Measurements from ENCODE around the gene XPR1.

Gene XPR1

DNA sequence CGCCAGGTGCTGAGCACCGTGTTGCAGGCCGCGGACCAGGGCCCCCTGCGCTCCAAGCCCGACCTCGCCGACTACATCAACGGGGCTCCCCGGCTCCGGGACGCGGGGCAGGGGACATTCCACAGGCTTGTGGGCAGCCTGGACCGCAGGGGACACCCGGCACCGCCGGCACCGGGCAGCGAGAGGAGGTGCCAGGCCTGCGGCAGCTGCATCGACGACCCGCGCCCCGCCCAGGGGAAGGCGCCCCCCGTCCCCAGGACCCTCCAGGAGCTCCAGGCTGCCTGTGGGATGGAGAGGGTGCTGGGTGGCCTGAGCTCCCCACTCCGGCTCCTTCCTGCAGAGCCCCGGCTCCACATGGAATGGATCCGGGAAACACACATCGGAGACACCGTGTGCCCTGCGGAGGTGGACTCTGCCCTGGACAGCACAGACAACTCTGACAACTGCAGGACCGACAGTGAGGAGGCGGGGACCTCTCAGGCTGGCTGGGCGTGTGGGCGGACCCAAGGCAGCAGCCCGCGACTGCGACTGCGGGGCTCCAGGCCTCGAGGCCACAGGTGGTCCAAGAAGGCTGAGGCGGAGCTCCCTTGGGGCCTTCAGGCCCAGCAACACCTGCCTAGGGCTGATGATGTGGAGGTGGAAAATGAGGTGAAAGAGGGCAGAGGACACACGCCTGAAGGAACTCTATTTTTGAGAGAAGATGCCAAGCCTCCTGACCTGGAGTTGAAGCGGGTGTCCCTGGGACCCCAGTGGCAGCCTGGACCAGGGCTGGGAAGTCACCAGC is 303.7 kb downstream of the XPR1 start:
- no peak overlapping the region for H3K4me3 ChIP-seq (ENCODE audit: low read depth, low read length)
- TF ChIP-seq MYC (IDR thresholded peaks at IDR 0.05; ENCODE audit: low read depth, low read length) = no peak
- TF ChIP-seq, protein P1, sequence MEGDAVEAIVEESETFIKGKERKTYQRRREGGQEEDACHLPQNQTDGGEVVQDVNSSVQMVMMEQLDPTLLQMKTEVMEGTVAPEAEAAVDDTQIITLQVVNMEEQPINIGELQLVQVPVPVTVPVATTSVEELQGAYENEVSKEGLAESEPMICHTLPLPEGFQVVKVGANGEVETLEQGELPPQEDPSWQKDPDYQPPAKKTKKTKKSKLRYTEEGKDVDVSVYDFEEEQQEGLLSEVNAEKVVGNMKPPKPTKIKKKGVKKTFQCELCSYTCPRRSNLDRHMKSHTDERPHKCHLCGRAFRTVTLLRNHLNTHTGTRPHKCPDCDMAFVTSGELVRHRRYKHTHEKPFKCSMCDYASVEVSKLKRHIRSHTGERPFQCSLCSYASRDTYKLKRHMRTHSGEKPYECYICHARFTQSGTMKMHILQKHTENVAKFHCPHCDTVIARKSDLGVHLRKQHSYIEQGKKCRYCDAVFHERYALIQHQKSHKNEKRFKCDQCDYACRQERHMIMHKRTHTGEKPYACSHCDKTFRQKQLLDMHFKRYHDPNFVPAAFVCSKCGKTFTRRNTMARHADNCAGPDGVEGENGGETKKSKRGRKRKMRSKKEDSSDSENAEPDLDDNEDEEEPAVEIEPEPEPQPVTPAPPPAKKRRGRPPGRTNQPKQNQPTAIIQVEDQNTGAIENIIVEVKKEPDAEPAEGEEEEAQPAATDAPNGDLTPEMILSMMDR (IDR thresholded peaks at IDR 0.05; ENCODE audit: low read depth, low read length) = no peak
- no peak for TF ChIP-seq POLR2A (IDR thresholded peaks at IDR 0.05; ENCODE audit: extremely low read depth, insufficient read length)
- TF ChIP-seq, protein P2, sequence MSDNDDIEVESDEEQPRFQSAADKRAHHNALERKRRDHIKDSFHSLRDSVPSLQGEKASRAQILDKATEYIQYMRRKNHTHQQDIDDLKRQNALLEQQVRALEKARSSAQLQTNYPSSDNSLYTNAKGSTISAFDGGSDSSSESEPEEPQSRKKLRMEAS (IDR thresholded peaks at IDR 0.05; ENCODE audit: low read depth, low read length) = no peak
- no peak for DNase-seq (ENCODE audit: low read depth)

DNA sequence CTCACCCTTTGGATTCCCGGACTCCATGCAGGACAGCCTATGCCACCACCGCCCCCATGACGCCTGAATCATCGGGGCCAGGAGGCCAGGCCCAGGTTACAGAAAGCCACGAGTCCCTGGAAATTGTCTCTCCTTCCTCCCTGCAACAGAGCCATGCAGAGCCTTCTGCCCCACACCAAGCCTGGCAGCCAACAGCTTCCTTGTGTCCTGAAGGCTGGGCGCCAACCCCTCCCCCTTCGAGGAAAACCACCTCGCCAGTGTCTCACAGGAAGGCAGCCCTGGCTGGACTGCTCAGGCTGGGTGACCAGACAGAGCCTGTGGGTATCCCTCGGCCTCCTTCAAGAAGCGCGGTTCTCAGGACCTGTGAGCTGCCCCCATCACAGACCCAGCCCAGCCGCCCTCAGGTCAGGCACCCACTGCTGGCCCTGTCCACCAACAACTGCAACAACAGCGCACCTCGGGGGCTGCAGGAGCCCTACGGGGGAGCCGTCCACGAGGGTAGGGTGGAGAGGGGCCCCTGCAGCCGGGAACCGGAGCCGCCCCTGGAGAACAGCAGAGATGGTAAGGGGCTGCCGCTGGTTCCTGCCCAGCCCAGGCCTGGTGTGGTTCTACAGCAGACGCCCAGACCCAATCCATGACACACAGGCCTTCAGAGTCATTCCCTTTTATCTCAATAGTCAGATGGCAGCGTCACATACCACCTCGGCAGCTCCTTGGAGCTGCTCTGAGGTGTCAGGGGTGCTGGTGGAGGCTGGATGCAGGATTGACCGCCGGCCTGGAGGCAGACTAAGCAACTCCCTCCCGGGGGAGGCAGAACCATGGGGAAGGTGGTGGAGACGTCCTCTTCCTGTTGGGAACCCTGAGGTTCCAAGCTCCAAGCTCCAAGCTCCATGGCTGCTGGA is 304.5 kb downstream of the XPR1 start:
- H3K4me3 ChIP-seq (ENCODE audit: low read depth, low read length) = no peak overlapping the region
- TF ChIP-seq, protein P1 (IDR thresholded peaks at IDR 0.05; ENCODE audit: low read depth, low read length) = no peak
- TF ChIP-seq POLR2A (IDR thresholded peaks at IDR 0.05; ENCODE audit: extremely low read depth, insufficient read length) = no peak
- TF ChIP-seq, protein P2 (IDR thresholded peaks at IDR 0.05; ENCODE audit: low read depth, low read length) = no peak
- TF ChIP-seq MYC (IDR thresholded peaks at IDR 0.05; ENCODE audit: low read depth, low read length) = no peak
- DNase-seq (ENCODE audit: low read depth) = no peak

DNA sequence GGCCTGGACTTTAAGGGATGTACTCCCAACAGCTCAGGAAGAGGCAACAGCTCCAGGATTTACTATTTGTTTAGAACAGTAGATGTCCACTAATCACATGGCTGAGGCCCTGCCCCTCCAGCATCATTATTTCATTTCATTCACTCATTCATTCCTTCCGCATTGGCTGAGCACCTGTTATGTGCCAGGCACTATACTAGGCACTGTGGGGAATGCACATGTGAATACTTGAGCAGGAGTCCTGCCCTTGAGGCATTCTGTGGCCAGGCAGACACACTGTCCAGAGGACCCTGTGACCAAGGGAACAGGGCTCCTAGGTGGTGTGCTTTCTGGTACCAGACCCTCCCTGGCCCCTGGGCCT is 305.2 kb downstream of the XPR1 start:
- TF ChIP-seq, protein P1 (IDR thresholded peaks at IDR 0.05; ENCODE audit: low read depth, low read length) = no peak
- no peak for TF ChIP-seq POLR2A (IDR thresholded peaks at IDR 0.05; ENCODE audit: extremely low read depth, insufficient read length)
- TF ChIP-seq MYC (IDR thresholded peaks at IDR 0.05; ENCODE audit: low read depth, low read length) = no peak
- TF ChIP-seq, protein P2 (IDR thresholded peaks at IDR 0.05; ENCODE audit: low read depth, low read length) = no peak
- H3K4me3 ChIP-seq (ENCODE audit: low read depth, low read length) = no peak overlapping the region
- DNase-seq (ENCODE audit: low read depth) = no peak

DNA sequence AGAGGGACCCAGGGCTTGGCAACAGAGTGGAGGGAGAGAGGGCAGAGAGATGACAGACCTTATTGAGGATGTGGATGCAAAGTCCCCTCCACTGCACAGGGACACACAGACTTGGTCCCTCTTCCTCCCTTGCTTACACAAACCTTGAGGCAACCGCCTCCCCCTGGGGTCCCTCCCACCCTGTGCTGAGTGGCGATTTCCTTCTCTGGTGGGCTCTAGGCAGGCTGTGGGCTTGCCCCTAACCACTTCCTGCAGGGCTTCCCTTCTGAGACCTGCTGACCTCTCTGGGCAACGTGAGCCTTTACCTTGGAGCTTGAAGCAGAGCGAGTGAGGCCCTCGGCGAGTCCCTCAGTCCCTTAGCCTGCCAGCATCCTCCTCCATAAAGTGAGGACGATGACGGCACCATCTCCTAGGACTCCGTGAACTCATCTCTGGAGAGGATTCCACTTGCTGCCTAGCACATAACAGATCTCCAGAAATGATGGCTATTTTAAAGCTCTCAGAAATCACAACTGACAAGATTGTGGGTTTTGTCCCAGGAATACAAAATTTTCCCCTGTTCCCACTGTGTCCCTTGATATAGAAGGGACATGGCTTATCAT is 305.9 kb downstream of the XPR1 start:
- no peak overlapping the region for H3K4me3 ChIP-seq (ENCODE audit: low read depth, low read length)
- TF ChIP-seq POLR2A (IDR thresholded peaks at IDR 0.05; ENCODE audit: extremely low read depth, insufficient read length) = no peak
- TF ChIP-seq, protein P2 (IDR thresholded peaks at IDR 0.05; ENCODE audit: low read depth, low read length) = no peak
- TF ChIP-seq MYC (IDR thresholded peaks at IDR 0.05; ENCODE audit: low read depth, low read length) = no peak
- TF ChIP-seq, protein P1 (IDR thresholded peaks at IDR 0.05; ENCODE audit: low read depth, low read length) = no peak
- no peak for DNase-seq (ENCODE audit: low read depth)

DNA sequence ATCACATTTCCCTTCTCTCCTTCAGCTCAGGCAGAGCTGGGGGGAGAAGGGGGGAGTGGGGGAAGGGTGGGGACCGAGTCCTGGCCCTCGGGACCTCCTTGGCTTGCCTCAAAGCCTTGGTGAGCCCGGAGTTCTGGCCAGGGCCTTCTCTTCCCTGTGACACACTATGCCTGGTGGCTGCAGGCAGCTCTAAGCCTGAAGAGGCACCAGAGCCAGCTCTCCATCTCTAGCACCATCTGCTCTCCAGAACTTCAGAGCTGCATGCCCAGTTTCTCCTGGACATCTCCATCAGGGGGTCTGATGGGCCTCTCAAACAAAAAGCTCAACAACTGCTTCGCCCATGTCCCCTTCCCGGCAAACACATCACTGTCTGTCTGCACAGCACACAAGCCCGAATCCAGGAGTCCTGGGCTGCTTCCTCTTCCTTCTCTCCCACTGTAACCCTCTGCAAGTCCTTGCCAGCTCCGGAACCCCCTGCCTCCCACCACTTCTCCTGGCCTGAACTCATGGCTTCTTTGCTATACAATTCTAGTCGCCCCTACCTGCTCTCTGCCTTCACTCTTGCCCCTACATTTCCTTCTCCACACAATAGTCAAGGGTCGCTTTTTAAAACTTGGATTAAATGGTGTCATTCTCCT is 307.4 kb downstream of the XPR1 start:
- no peak overlapping the region for H3K4me3 ChIP-seq (ENCODE audit: low read depth, low read length)
- TF ChIP-seq MYC (IDR thresholded peaks at IDR 0.05; ENCODE audit: low read depth, low read length) = no peak
- TF ChIP-seq POLR2A (IDR thresholded peaks at IDR 0.05; ENCODE audit: extremely low read depth, insufficient read length) = no peak
- TF ChIP-seq, protein P2 (IDR thresholded peaks at IDR 0.05; ENCODE audit: low read depth, low read length) = no peak
- TF ChIP-seq, protein P1 (IDR thresholded peaks at IDR 0.05; ENCODE audit: low read depth, low read length) = no peak
- no peak for DNase-seq (ENCODE audit: low read depth)
